ENCODE results near the gene GLI2. TPM values are rescaled to one million over a fixed set of nuclear protein-coding genes. Genes with fewer than 3 reads are reported as not detected.

The GLI2 gene
- total RNA-seq, 1 experiment from 2014 or later: 3.4 TPM

DNA sequence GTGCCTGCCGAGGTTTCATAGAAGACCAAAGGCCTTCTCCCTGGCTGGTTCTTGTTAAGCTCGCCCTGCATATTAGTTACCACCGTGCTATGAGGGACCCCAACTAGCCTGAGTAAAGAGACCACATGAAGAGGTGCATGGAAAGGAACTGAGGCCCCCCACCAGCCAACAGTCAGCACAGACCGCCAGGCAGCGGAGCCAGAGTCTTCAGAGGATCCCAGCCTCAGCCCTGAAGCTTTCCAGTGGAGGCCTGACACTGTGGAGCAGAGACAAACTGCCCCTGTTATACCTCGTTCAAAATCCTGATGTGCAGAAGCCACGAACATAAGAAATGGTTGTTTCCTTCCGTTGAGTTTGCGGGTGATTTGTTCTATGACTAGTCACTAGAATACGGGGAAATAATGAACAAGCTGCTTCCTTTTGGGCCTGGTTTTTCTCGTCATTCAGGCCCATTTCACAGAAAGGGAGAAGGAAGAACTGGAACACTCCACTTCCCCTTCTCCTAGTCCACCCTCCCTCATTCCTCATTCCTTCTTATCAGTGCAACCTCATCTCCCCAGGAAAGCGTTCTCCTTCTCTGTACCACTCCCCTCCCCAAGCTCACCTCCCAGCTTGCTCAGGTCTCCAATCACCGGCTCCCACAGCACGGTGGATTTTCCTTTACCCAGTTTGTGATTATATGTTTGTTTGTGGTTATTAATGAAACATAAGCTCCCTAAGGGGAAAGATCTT, 3.0 kb upstream of the GLI2 start:
- H3K4me2 ChIP-seq (ENCODE audit: low read length): no peak overlapping the region
- H3K9me3 ChIP-seq (ENCODE audit: control insufficient read depth in 1 of 2, insufficient read depth in 1 of 2, low read depth in 1 of 2, low read length in 2 of 2): no peaks in the 10 kb centered on the region
- TF ChIP-seq SIN3A (IDR thresholded peaks at IDR 0.05; ENCODE audit: low read depth) (no peak), CBX3 (IDR thresholded peaks at IDR 0.05; ENCODE audit: low read depth) (no peak), JUND (IDR thresholded peaks at IDR 0.05) (no peak), SRF (IDR thresholded peaks at IDR 0.05; ENCODE audit: low read depth) (no peak), EGR1 (IDR thresholded peaks at IDR 0.05; ENCODE audit: low read depth) (no peak), ELF1 (IDR thresholded peaks at IDR 0.05; ENCODE audit: borderline replicate concordance, low read depth) (no peak), RAD21 (IDR thresholded peaks at IDR 0.05; ENCODE audit: low read depth) (no peak), SP1 (IDR thresholded peaks at IDR 0.05; ENCODE audit: low read depth) (no peak), EZH2phosphoT487 (IDR thresholded peaks at IDR 0.05; ENCODE audit: borderline replicate concordance) (no peak), POLR2AphosphoS5 (IDR thresholded peaks at IDR 0.05; ENCODE audit: low read depth, low read length) (no peak), YY1 (IDR thresholded peaks at IDR 0.05; ENCODE audit: extremely low read depth, insufficient replicate concordance, low read depth, low read length) (no peak), TCF7L2 (IDR thresholded peaks at IDR 0.05; ENCODE audit: borderline replicate concordance, extremely low read depth, insufficient read depth, insufficient read length) (no peak), ZNF274 (IDR thresholded peaks at IDR 0.05; ENCODE audit: low read depth, low read length) (no peak), ZFX (IDR thresholded peaks at IDR 0.05) (no peak)
- TF ChIP-seq, protein P1, sequence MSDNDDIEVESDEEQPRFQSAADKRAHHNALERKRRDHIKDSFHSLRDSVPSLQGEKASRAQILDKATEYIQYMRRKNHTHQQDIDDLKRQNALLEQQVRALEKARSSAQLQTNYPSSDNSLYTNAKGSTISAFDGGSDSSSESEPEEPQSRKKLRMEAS (IDR thresholded peaks at IDR 0.05): no peak
- TF ChIP-seq, protein P2, sequence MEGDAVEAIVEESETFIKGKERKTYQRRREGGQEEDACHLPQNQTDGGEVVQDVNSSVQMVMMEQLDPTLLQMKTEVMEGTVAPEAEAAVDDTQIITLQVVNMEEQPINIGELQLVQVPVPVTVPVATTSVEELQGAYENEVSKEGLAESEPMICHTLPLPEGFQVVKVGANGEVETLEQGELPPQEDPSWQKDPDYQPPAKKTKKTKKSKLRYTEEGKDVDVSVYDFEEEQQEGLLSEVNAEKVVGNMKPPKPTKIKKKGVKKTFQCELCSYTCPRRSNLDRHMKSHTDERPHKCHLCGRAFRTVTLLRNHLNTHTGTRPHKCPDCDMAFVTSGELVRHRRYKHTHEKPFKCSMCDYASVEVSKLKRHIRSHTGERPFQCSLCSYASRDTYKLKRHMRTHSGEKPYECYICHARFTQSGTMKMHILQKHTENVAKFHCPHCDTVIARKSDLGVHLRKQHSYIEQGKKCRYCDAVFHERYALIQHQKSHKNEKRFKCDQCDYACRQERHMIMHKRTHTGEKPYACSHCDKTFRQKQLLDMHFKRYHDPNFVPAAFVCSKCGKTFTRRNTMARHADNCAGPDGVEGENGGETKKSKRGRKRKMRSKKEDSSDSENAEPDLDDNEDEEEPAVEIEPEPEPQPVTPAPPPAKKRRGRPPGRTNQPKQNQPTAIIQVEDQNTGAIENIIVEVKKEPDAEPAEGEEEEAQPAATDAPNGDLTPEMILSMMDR (IDR thresholded peaks at IDR 0.05 in 2 of 3, conservative IDR thresholded peaks at IDR 0.05 in 1 of 3; ENCODE audit: borderline replicate concordance in 1 of 3, insufficient read depth in 1 of 3, low read depth in 2 of 3, low read length in 2 of 3): no peak
- H3K4me3 ChIP-seq (replicated peaks in 1 of 2; ENCODE audit: low read depth in 1 of 2, low read length in 2 of 2): no peak overlapping the region
- no peak overlapping the region for H3K27ac ChIP-seq (ENCODE audit: low read depth, low read length)
- BruUV-seq (replicated peaks): no TSS peak
- ATAC-seq: no peak
- ChIA-PET POLR2A (interaction anchor here (1.1 kb wide), 1 partner anchor 342 kb away, joined by 3 read pairs; no protein-coding TSS in a partner anchor), RAD21 (ENCODE audit: low non-redundant PET in 1 of 2, low total read pairs in 2 of 2, uncharacterized antibody in 2 of 2, unreplicated experiment in 2 of 2) (no interaction called here), CTCF (no interaction called here)
- H3K79me2 ChIP-seq (ENCODE audit: insufficient read depth, low read length): no peaks in the 10 kb centered on the region
- intact Hi-C loops (cut with micrococcal nuclease): no loop called here
- no peak overlapping the region for H2AFZ ChIP-seq (ENCODE audit: low read depth, low read length, poor library complexity, severe bottlenecking)
- no peak overlapping the region for H3K9ac ChIP-seq (ENCODE audit: low read length)
- H3K9me2 ChIP-seq (ENCODE audit: insufficient read depth): no peaks in the 10 kb centered on the region
- no peaks in the 10 kb centered on the region for H3K36me3 ChIP-seq (ENCODE audit: control insufficient read depth in 1 of 2, insufficient read depth in 2 of 2, low read length in 2 of 2)
- peaks cover 15 to 38% of the 10 kb centered on the region in 2 experiments for H3K4me1 ChIP-seq (ENCODE audit: control insufficient read depth in 1 of 2, insufficient read depth in 2 of 2, low read length in 2 of 2)
- no peak for DNase-seq (ENCODE audit: low read depth, low spot score)
- peaks cover 4% of the 10 kb centered on the region; the same call in 1 of the 2 replicates for H3K27me3 ChIP-seq (ENCODE audit: insufficient read depth, low read length)
- H4K20me1 ChIP-seq (ENCODE audit: insufficient read depth): no peaks in the 10 kb centered on the region

Data from HCT116 (cell line).